ENCODE results near the gene OR8B4. TPM values are rescaled to one million over a fixed set of nuclear protein-coding genes. Genes with fewer than 3 reads are reported as not detected.
"Not testable (repeated sequence)": the region's sequence is repeated elsewhere in the genome, so short reads cannot be mapped to it uniquely, and the experiment has no call there.

The OR8B4 gene
- total RNA-seq, 4 donors from 2014 or later: not detected

GRCh38 chr11:124398924-124399323 is 25.7 kb downstream of the OR8B4 start, which contains the start of gene OR8B3:
Gene OR8B3, minus strand, starts transcription at chr11:124399024. Its CDS starts 1,673 bp downstream, at chr11:124397351.
- TF ChIP-seq POLR2A (IDR thresholded peaks at IDR 0.05): no peak
- TF ChIP-seq CTCF (IDR thresholded peaks at IDR 0.05): no peak
- H3K27me3 ChIP-seq: no peaks in the 10 kb centered on the region
- no peak within 1 kb of the TSS for H3K27ac ChIP-seq
- intact Hi-C loops (cut with DNase I): no loop called here
- H3K36me3 ChIP-seq: no peaks in the 10 kb centered on the region
- no peak within 1 kb of the TSS for H3K4me3 ChIP-seq (replicated peaks in 1 of 3)
- DNase-seq: no peak
- H3K9me3 ChIP-seq: no peaks in the 10 kb centered on the region
- no peaks in the 10 kb centered on the region for H3K4me1 ChIP-seq

- intact Hi-C loops (cut with DNase I): not testable (repeated sequence)
- 93 to 97% methylated on average over 2 of the region's 4 CpGs for whole genome bisulfite sequencing, 2 donors
Measured at GRCh38 chr11:124396847-124397246, 27.8 kb downstream of the OR8B4 start.

GRCh38 chr11:124394408-124394807 is 30.3 kb downstream of the OR8B4 start:
- DNase-seq: no peak
- Histone ChIP-seq H3K4me3 (replicated peaks in 1 of 3) (no peak overlapping the region), H3K4me1 (no peaks in the 10 kb centered on the region), H3K27me3 (no peaks in the 10 kb centered on the region), H3K36me3 (no peaks in the 10 kb centered on the region), H3K9me3 (no peaks in the 10 kb centered on the region), H3K27ac (no peak overlapping the region)
- TF ChIP-seq CTCF (IDR thresholded peaks at IDR 0.05) (no peak), POLR2A (IDR thresholded peaks at IDR 0.05) (no peak)
- intact Hi-C loops (cut with DNase I): no loop called here
- WGBS, 2 donors: 85 to 95% methylated on average over 3 of the region's 3 CpGs

More at GRCh38 chr11:124396847-124397246, 27.8 kb downstream of the OR8B4 start:
- not testable (repeated sequence) for H3K9me3 ChIP-seq; H3K4me1 ChIP-seq; H3K27me3 ChIP-seq; H3K27ac ChIP-seq; DNase-seq; H3K36me3 ChIP-seq; H3K4me3 ChIP-seq (replicated peaks in 1 of 3)

- DNase-seq: no peak
- Histone ChIP-seq H3K27me3 (no peaks in the 10 kb centered on the region), H3K36me3 (no peaks in the 10 kb centered on the region), H3K4me3 (replicated peaks in 1 of 3) (no peak within 1 kb of the TSS), H3K4me1 (no peaks in the 10 kb centered on the region), H3K27ac (no peak within 1 kb of the TSS), H3K9me3 (no peaks in the 10 kb centered on the region)
- intact Hi-C loops (cut with DNase I): no loop called here
- WGBS, 2 donors: 91 to 93% methylated on average over 2 of the region's 2 CpGs
- no peak for TF ChIP-seq CTCF (IDR thresholded peaks at IDR 0.05)
- no peak for TF ChIP-seq POLR2A (IDR thresholded peaks at IDR 0.05)
Measured at GRCh38 chr11:124384399-124384798, 40.3 kb downstream of the OR8B4 start, which contains the start of gene OR8B2. Gene OR8B2, minus strand, starts transcription at chr11:124384499. Its CDS starts 1,156 bp downstream, at chr11:124383343.

GRCh38 chr11:124382857-124383256 is 41.8 kb downstream of the OR8B4 start:
- H3K4me3 ChIP-seq (replicated peaks in 1 of 3); H3K4me1 ChIP-seq; H3K27me3 ChIP-seq; DNase-seq; intact Hi-C loops (cut with DNase I); H3K27ac ChIP-seq; H3K36me3 ChIP-seq; H3K9me3 ChIP-seq: not testable (repeated sequence)
- 90 to 91% methylated on average over 4 of the region's 6 CpGs for WGBS, 2 donors

GRCh38 chr11:124380585-124380984 is 44.1 kb downstream of the OR8B4 start:
- no peak overlapping the region for H3K4me3 ChIP-seq (replicated peaks in 1 of 3)
- TF ChIP-seq POLR2A (IDR thresholded peaks at IDR 0.05): no peak
- no peak for TF ChIP-seq CTCF (IDR thresholded peaks at IDR 0.05)
- intact Hi-C loops (cut with DNase I): no loop called here
- no peak overlapping the region for H3K27ac ChIP-seq
- H3K9me3 ChIP-seq: no peaks in the 10 kb centered on the region
- no peaks in the 10 kb centered on the region for H3K4me1 ChIP-seq
- WGBS, 2 donors: 93 to 99% methylated on average over 2 of the region's 2 CpGs
- no peak for DNase-seq
- no peaks in the 10 kb centered on the region for H3K36me3 ChIP-seq
- no peaks in the 10 kb centered on the region for H3K27me3 ChIP-seq

Measured in thyroid gland (tissue), 4 donors.